Lower leg skin (tissue), 3 donors: ENCODE results near the gene SLIT3.

Source experiments
- POLR2A ChIP-seq, 2 donors: fragments of 450-650 bp; IDR thresholded peaks; one replicate each; pipeline ENCODE4 v1.6.1; 2016 to 2017; ENCODE audit warnings: antibody characterized with exemption in 2 of 2, mild to moderate bottlenecking in 1 of 2, moderate library complexity in 1 of 2
- TF ChIP-seq, protein P1 (sequence below), 3 donors: fragments of 450-650 bp; IDR thresholded peaks; one replicate each; pipeline ENCODE4 v1.5.1; 2016; ENCODE audit warnings: antibody characterized with exemption in 3 of 3, mild to moderate bottlenecking in 3 of 3, moderate library complexity in 2 of 3

DNA sequence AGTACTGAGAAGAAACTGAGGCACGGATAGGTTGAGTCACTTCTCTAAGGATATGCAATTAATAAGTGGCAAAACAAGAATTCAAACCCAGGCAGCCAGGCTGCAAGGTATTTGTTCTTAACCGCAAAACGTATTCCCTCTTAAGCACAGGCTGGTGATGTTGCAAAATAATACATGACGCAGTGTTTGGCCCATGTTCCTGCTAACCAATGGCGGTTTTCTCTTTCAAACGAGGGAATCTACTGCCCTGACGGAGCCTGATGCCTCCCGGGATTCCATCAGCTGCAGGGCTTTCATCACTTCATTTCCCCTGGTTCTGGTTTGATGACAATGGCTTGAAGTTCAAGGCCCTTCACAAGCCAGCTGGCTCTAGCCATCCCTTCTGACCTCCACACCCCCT lies 154.8 kb downstream of the SLIT3 start:
- TF ChIP-seq, protein P1, sequence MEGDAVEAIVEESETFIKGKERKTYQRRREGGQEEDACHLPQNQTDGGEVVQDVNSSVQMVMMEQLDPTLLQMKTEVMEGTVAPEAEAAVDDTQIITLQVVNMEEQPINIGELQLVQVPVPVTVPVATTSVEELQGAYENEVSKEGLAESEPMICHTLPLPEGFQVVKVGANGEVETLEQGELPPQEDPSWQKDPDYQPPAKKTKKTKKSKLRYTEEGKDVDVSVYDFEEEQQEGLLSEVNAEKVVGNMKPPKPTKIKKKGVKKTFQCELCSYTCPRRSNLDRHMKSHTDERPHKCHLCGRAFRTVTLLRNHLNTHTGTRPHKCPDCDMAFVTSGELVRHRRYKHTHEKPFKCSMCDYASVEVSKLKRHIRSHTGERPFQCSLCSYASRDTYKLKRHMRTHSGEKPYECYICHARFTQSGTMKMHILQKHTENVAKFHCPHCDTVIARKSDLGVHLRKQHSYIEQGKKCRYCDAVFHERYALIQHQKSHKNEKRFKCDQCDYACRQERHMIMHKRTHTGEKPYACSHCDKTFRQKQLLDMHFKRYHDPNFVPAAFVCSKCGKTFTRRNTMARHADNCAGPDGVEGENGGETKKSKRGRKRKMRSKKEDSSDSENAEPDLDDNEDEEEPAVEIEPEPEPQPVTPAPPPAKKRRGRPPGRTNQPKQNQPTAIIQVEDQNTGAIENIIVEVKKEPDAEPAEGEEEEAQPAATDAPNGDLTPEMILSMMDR (IDR thresholded peaks at IDR 0.05), result no peak
- no peak for TF ChIP-seq POLR2A (IDR thresholded peaks at IDR 0.05)
